Measurements from ENCODE around the gene PLCB2. TPM values are rescaled to one million over a fixed set of nuclear protein-coding genes. Genes with fewer than 3 reads are reported as not detected.

PLCB2 gene
- total and polyA plus RNA-seq, 2 donors, result 26.5 to 125 TPM

GRCh38 chr15:40244961-40245523, 62.7 kb downstream of the PLCB2 start:
- WGBS, result 94% methylated on average over 5 of the region's 5 CpGs
- Histone ChIP-seq H3K4me1 (ENCODE audit: control insufficient read depth in 2 of 2, insufficient read depth in 2 of 2, low read length in 2 of 2) (peaks cover 0 to 6% of the 10 kb centered on the region in 2 donors), H3K27ac (ENCODE audit: low read depth in 1 of 2, low read length in 1 of 2) (no peak overlapping the region), H3K27me3 (ENCODE audit: control insufficient read depth in 2 of 2, insufficient read depth in 1 of 2, low read length in 1 of 2) (peaks cover 0 to 22% of the 10 kb centered on the region in 2 donors), H3K9me3 (ENCODE audit: control insufficient read depth in 2 of 2, insufficient read depth in 1 of 2, low read length in 1 of 2) (no peaks in the 10 kb centered on the region), H3K4me3 (ENCODE audit: low read length in 2 of 2) (no peak overlapping the region), H3K36me3 (ENCODE audit: control insufficient read depth in 2 of 2, insufficient read depth in 2 of 2, low read length in 1 of 2) (no peaks in the 10 kb centered on the region)
- no peak for DNase-seq (ENCODE audit: low read depth in 6 of 9, low spot score in 9 of 9)

DNA sequence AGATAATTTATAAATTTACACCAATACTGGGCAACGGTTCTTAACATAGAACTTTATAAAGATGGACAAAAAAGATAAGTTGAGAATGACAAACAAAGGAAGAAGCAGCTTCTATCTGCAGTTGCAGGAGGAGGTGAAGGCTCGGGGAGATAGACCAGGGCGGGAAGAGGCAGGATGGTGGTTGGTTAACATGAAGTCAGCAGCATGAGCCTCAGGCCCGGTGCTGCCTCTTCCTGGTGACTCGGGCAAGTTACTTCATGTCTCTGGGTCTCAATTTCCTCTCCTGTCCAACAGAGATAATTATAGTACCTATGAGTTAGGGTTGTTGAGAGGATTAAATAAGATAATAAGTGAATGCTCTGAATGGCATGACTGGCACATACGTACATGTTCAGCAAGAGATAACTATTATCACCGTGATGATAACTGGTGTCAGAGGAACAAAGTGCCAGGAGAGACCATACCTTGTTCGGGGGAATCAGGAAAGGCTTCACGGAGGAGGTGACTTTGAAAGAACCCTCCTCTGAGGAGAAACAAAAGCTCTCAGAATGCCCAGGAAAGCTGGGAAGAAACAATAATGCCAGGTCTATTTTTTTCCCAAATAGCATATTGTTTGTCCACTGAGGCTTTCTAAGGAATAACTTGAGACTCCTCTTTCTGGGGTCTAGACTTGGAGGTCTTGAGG, 64.5 kb downstream of the PLCB2 start:
- Histone ChIP-seq H3K4me3 (ENCODE audit: low read length in 2 of 2) (no peak overlapping the region), H3K27ac (ENCODE audit: low read depth in 1 of 2, low read length in 1 of 2) (no peak overlapping the region), H3K9me3 (ENCODE audit: control insufficient read depth in 2 of 2, insufficient read depth in 1 of 2, low read length in 1 of 2) (no peaks in the 10 kb centered on the region), H3K36me3 (ENCODE audit: control insufficient read depth in 2 of 2, insufficient read depth in 2 of 2, low read length in 1 of 2) (no peaks in the 10 kb centered on the region), H3K27me3 (ENCODE audit: control insufficient read depth in 2 of 2, insufficient read depth in 1 of 2, low read length in 1 of 2) (peaks cover 0 to 30% of the 10 kb centered on the region in 2 donors), H3K4me1 (ENCODE audit: control insufficient read depth in 2 of 2, insufficient read depth in 2 of 2, low read length in 2 of 2) (peaks cover 7 to 17% of the 10 kb centered on the region in 2 donors)
- DNase-seq (ENCODE audit: low read depth in 6 of 9, low spot score in 9 of 9), result no peak
- WGBS, result 91% methylated on average over 9 of the region's 9 CpGs

- no peak overlapping the region for H3K27ac ChIP-seq (ENCODE audit: low read depth in 1 of 2, low read length in 1 of 2)
- no peak overlapping the region for H3K4me3 ChIP-seq (ENCODE audit: low read length in 2 of 2)
- H3K27me3 ChIP-seq (ENCODE audit: control insufficient read depth in 2 of 2, insufficient read depth in 1 of 2, low read length in 1 of 2), result peaks cover 0 to 31% of the 10 kb centered on the region in 2 donors
- WGBS, result 99% methylated on average over 5 of the region's 5 CpGs
- H3K36me3 ChIP-seq (ENCODE audit: control insufficient read depth in 2 of 2, insufficient read depth in 2 of 2, low read length in 1 of 2), result no peaks in the 10 kb centered on the region
- no peak for DNase-seq (ENCODE audit: low read depth in 6 of 9, low spot score in 9 of 9)
- peaks cover 7 to 19% of the 10 kb centered on the region in 2 donors for H3K4me1 ChIP-seq (ENCODE audit: control insufficient read depth in 2 of 2, insufficient read depth in 2 of 2, low read length in 2 of 2)
- no peaks in the 10 kb centered on the region for H3K9me3 ChIP-seq (ENCODE audit: control insufficient read depth in 2 of 2, insufficient read depth in 1 of 2, low read length in 1 of 2)
Observed at GRCh38 chr15:40242601-40243000, 65.1 kb downstream of the PLCB2 start.

DNA sequence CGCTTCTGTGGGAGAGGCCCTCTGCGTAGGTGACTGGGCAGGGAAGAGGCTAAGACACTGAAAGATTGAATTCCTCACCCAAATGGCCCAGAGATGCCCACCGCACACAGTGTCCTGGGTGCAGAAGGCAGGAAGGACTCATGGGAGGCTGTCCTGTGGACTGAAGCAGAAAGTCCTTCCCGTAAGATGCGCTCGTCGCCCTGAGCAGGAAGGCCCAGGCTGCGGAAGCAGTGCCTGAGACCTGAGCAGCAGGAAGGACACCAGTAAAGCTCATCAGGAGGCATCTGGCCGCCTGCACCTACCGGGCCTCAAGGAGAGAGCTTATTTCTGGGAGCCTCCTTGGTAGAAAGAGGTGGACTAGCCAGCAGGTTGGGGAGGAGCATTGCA, 65.5 kb downstream of the PLCB2 start:
- WGBS, result 98% methylated on average over 10 of the region's 10 CpGs
- no peak for DNase-seq (ENCODE audit: low read depth in 6 of 9, low spot score in 9 of 9)
- H3K4me1 ChIP-seq (ENCODE audit: control insufficient read depth in 2 of 2, insufficient read depth in 2 of 2, low read length in 2 of 2), result peaks cover 7 to 19% of the 10 kb centered on the region in 2 donors
- H3K4me3 ChIP-seq (ENCODE audit: low read length in 2 of 2), result no peak overlapping the region
- H3K9me3 ChIP-seq (ENCODE audit: control insufficient read depth in 2 of 2, insufficient read depth in 1 of 2, low read length in 1 of 2), result no peaks in the 10 kb centered on the region
- H3K27me3 ChIP-seq (ENCODE audit: control insufficient read depth in 2 of 2, insufficient read depth in 1 of 2, low read length in 1 of 2), result peaks cover 0 to 31% of the 10 kb centered on the region in 2 donors
- H3K27ac ChIP-seq (ENCODE audit: low read depth in 1 of 2, low read length in 1 of 2), result no peak overlapping the region
- H3K36me3 ChIP-seq (ENCODE audit: control insufficient read depth in 2 of 2, insufficient read depth in 2 of 2, low read length in 1 of 2), result no peaks in the 10 kb centered on the region

DNA sequence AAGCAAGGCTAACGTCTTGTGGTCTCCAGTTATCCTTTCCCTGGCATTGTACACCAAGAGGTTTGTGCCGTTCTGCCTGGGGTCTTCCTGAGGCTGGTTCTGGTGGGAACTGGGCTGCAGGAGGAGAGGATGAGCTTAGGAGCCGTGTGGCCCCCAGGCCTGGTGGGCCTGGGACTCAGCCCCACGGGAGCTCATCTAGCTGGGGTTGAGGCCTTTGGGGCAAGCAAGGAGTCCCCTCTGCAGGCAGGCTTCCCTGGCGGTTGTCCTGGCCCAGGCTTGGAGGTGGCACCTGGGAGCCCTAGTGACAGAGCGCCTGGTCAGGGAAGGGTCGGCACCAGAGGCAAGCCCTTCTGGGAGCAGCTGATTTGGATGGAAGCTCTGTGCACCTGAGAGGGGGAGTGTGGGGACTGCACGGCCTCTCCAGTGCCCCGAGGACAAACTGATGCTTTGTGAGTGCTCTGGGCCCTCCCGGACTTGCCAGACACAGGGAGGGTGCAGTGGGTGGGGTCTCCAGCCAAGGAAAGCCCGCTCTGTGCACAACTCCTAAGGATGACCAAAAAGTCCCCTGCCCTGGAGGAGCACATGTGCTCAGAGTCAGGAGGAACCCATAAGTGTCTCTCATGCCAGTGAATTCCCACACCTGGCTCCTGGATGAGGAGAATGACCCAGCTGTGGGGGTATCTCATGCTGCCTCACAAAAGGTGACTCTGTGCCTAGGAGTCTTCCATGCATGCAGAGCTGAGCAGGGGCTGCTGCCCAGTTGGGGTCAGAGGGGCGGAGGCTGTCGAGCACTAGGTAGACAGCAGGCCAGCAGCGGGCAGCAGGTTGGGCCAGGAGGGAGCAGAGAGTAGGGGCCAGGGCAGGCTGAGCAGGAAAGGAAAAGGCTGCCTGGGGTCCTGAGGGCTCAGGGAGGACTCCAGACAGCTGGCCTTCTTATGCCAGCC, 66.2 kb downstream of the PLCB2 start:
- Histone ChIP-seq H3K4me3 (ENCODE audit: low read length in 2 of 2) (no peak overlapping the region), H3K27ac (ENCODE audit: low read depth in 1 of 2, low read length in 1 of 2) (no peak overlapping the region), H3K9me3 (ENCODE audit: control insufficient read depth in 2 of 2, insufficient read depth in 1 of 2, low read length in 1 of 2) (no peaks in the 10 kb centered on the region), H3K36me3 (ENCODE audit: control insufficient read depth in 2 of 2, insufficient read depth in 2 of 2, low read length in 1 of 2) (no peaks in the 10 kb centered on the region), H3K4me1 (ENCODE audit: control insufficient read depth in 2 of 2, insufficient read depth in 2 of 2, low read length in 2 of 2) (peaks cover 7 to 19% of the 10 kb centered on the region in 2 donors), H3K27me3 (ENCODE audit: control insufficient read depth in 2 of 2, insufficient read depth in 1 of 2, low read length in 1 of 2) (peaks cover 0 to 31% of the 10 kb centered on the region in 2 donors)
- DNase-seq (ENCODE audit: low read depth in 6 of 9, low spot score in 9 of 9), result no peak
- 96% methylated on average over 14 of the region's 14 CpGs for WGBS

DNA sequence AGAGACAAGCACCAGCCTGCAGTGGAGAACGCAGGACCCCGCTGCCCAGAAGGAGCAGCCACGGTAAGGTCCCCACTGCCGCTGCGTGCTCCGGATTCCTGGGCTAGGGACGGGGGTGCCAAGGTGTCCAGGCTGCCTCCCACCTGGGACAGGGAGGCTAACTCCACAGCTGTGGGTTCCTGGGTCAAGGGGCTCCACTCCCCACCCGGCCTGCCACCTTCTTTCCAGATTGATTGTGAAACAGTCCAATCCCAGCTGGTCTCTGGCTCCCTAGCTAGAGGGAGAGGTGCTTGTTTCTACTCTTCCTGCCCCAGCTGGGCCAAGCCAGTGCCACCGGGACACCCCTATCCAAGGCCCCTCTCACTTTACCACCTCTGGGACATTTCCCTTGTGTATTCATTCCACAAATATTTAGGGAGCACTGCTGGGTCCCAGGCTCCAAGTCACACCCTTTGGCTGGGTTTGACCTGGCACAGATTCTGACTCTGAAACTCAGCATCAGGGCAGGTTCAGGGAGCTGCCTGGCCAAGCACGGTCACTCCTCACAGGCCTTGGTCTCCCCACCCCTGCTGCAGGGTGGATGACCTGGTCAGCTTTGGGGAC, 67.0 kb downstream of the PLCB2 start:
- Histone ChIP-seq H3K36me3 (ENCODE audit: control insufficient read depth in 2 of 2, insufficient read depth in 2 of 2, low read length in 1 of 2) (no peaks in the 10 kb centered on the region), H3K9me3 (ENCODE audit: control insufficient read depth in 2 of 2, insufficient read depth in 1 of 2, low read length in 1 of 2) (no peaks in the 10 kb centered on the region), H3K27ac (ENCODE audit: low read depth in 1 of 2, low read length in 1 of 2) (no peak overlapping the region), H3K27me3 (ENCODE audit: control insufficient read depth in 2 of 2, insufficient read depth in 1 of 2, low read length in 1 of 2) (peaks cover 0 to 31% of the 10 kb centered on the region in 2 donors), H3K4me1 (ENCODE audit: control insufficient read depth in 2 of 2, insufficient read depth in 2 of 2, low read length in 2 of 2) (peaks cover 7 to 19% of the 10 kb centered on the region in 2 donors), H3K4me3 (ENCODE audit: low read length in 2 of 2) (no peak overlapping the region)
- 97% methylated on average over 10 of the region's 10 CpGs for WGBS
- no peak for DNase-seq (ENCODE audit: low read depth in 6 of 9, low spot score in 9 of 9)

- Histone ChIP-seq H3K4me3 (ENCODE audit: low read length in 2 of 2) (no peak overlapping the region), H3K27me3 (ENCODE audit: control insufficient read depth in 2 of 2, insufficient read depth in 1 of 2, low read length in 1 of 2) (peaks cover 0 to 31% of the 10 kb centered on the region in 2 donors), H3K4me1 (ENCODE audit: control insufficient read depth in 2 of 2, insufficient read depth in 2 of 2, low read length in 2 of 2) (peaks cover 7 to 18% of the 10 kb centered on the region in 2 donors), H3K9me3 (ENCODE audit: control insufficient read depth in 2 of 2, insufficient read depth in 1 of 2, low read length in 1 of 2) (no peaks in the 10 kb centered on the region), H3K36me3 (ENCODE audit: control insufficient read depth in 2 of 2, insufficient read depth in 2 of 2, low read length in 1 of 2) (no peaks in the 10 kb centered on the region), H3K27ac (ENCODE audit: low read depth in 1 of 2, low read length in 1 of 2) (no peak overlapping the region)
- no peak for DNase-seq (ENCODE audit: low read depth in 6 of 9, low spot score in 9 of 9)
- WGBS, result 95% methylated on average over 19 of the region's 19 CpGs
Observed at GRCh38 chr15:40239693-40240618, 67.8 kb downstream of the PLCB2 start.

- no peaks in the 10 kb centered on the region for H3K9me3 ChIP-seq (ENCODE audit: control insufficient read depth in 2 of 2, insufficient read depth in 1 of 2, low read length in 1 of 2)
- 65% methylated on average over 5 of the region's 5 CpGs for WGBS
- H3K27me3 ChIP-seq (ENCODE audit: control insufficient read depth in 2 of 2, insufficient read depth in 1 of 2, low read length in 1 of 2), result peaks cover 0 to 31% of the 10 kb centered on the region in 2 donors
- H3K27ac ChIP-seq (ENCODE audit: low read depth in 1 of 2, low read length in 1 of 2), result no peak overlapping the region
- peaks cover 3 to 4% of the 10 kb centered on the region in 2 donors for H3K36me3 ChIP-seq (ENCODE audit: control insufficient read depth in 2 of 2, insufficient read depth in 2 of 2, low read length in 1 of 2)
- DNase-seq (ENCODE audit: low read depth in 6 of 9, low spot score in 9 of 9), result no peak
- peak overlapping the region in 1 of 2 donors; percentile 32 for H3K4me3 ChIP-seq (ENCODE audit: low read length in 2 of 2)
- peaks cover 7 to 20% of the 10 kb centered on the region in 2 donors for H3K4me1 ChIP-seq (ENCODE audit: control insufficient read depth in 2 of 2, insufficient read depth in 2 of 2, low read length in 2 of 2)
Observed at GRCh38 chr15:40239404-40239692, 68.4 kb downstream of the PLCB2 start.

Data from thymus (tissue), 11 donors.